Panc1 (cell line): ENCODE measurements around the gene BCL2L11. TPM values are rescaled to one million over a fixed set of nuclear protein-coding genes. Genes with fewer than 3 reads are reported as not detected.

Source experiments
- ATAC-seq: fragments of 200-7000 bp; cut with Tn5 transposase; 2 replicates; pipeline ENCODE4 v1.9.1; 2020; ENCODE audit warnings: mild to moderate bottlenecking, moderate library complexity
- BruUV-seq: library from RNA; stranded (reverse); fragments of 400-500 nt; replicated peaks from 2 replicates; lab custom pipeline; 2021; lab: Mats Ljungman, UMichigan
- CTCF ChIA-PET: fragments of 300-600 bp; sonication (Branson Sonifier 250); formaldehyde crosslinking; loops from one replicate; lab custom pipeline; 2022; ENCODE audit warnings: antibody characterized with exemption; lab: Charles Lee
- POLR2A ChIA-PET: fragments of 300-600 bp; sonication (Branson Sonifier 250); formaldehyde crosslinking; loops from one replicate; lab custom pipeline; 2022; ENCODE audit warnings: antibody characterized with exemption; lab: Charles Lee
- DNase-seq: peaks from one replicate; pipeline ENCODE4 v3.0.0-alpha.2; 2010; ENCODE audit warnings: low read depth, low spot score
- H3K27ac ChIP-seq: 2 replicates; pipeline ENCODE4 v1.5.1; 2011; ENCODE audit warnings: mild to moderate bottlenecking, low read length, inconsistent platforms
- H3K27me3 ChIP-seq: fragments of 200-500 bp; sonication (Bioruptor generic); 2 replicates; pipeline ENCODE4 v1.6.0; 2014; ENCODE audit warnings: low read length, inconsistent platforms; ENCODE audit not compliant: control insufficient read depth, insufficient read depth
- H3K36me3 ChIP-seq: fragments of 200-500 bp; sonication (Bioruptor generic); 2 replicates; pipeline ENCODE4 v1.5.1; 2014; ENCODE audit warnings: inconsistent platforms, mild to moderate bottlenecking, low read length, moderate library complexity; ENCODE audit not compliant: control insufficient read depth, insufficient read depth
- H3K4me1 ChIP-seq: 2 replicates; pipeline ENCODE4 v1.5.1; 2011; ENCODE audit warnings: inconsistent platforms, mild to moderate bottlenecking, low read length, moderate library complexity; ENCODE audit not compliant: control insufficient read depth, insufficient read depth
- H3K4me3 ChIP-seq, 2 experiments: 2 replicates each; pipeline ENCODE4 v1.5.1; 2011 to 2012; ENCODE audit warnings: low read depth in 2 of 2, low read length in 2 of 2, mild to moderate bottlenecking in 2 of 2, inconsistent platforms in 1 of 2, moderate library complexity in 1 of 2
- H3K9me3 ChIP-seq: fragments of 200-500 bp; sonication (Bioruptor generic); 2 replicates; pipeline ENCODE4 v1.5.1; 2014; ENCODE audit warnings: low read depth, mild to moderate bottlenecking, inconsistent platforms, low read length, moderate library complexity; ENCODE audit not compliant: control insufficient read depth, insufficient read depth
- CTCF ChIP-seq: fragments of 450-650 bp; IDR thresholded peaks from 2 replicates; pipeline ENCODE4 v1.5.1; 2017; ENCODE audit warnings: mild to moderate bottlenecking
- POLR2AphosphoS5 ChIP-seq: IDR thresholded peaks from 2 replicates; pipeline ENCODE4 v1.6.1; 2012; ENCODE audit warnings: mild to moderate bottlenecking, low read depth, low read length, moderate library complexity
- SIN3A ChIP-seq: IDR thresholded peaks from 2 replicates; pipeline ENCODE4 v1.6.1; 2012; ENCODE audit warnings: low read depth, mild to moderate bottlenecking, low read length, moderate library complexity, borderline replicate concordance; ENCODE audit not compliant: insufficient read depth
- TCF7L2 ChIP-seq: IDR thresholded peaks from 2 replicates; pipeline ENCODE4 v1.6.1; 2011; ENCODE audit warnings: mild to moderate bottlenecking, low read depth, low read length, inconsistent platforms
- in situ Hi-C: cut with HindIII; loops from 2 replicates; pipeline ENCODE4 v1.10.0; 2016; ENCODE audit warnings: low sequenced_read_pairs, low pct_unique_long_range_greater_than_20kb
- intact Hi-C: fragments of 100-400 bp; cut with micrococcal nuclease; formaldehyde crosslinking; loops from one replicate; pipeline ENCODE4 v1.10.0; 2022; ENCODE audit not compliant: unreplicated experiment
- total RNA-seq: library from RNA; stranded (reverse); gene quantifications from one replicate; pipeline ENCODE4 v1.2.1, GENCODE V29; 2021; ENCODE audit not compliant: unreplicated experiment
- TF ChIP-seq, protein P1 (sequence below), 2 experiments: IDR thresholded peaks; 2 replicates each; pipeline ENCODE4 v1.6.1; 2011 to 2012; ENCODE audit warnings: low read depth in 2 of 2, control low read depth in 1 of 2, low read length in 1 of 2, mild to moderate bottlenecking in 1 of 2, moderate library complexity in 1 of 2; ENCODE audit not compliant: insufficient read depth in 1 of 2

The BCL2L11 gene
- total RNA-seq, 1 experiment from 2014 or later = 43.8 TPM

GRCh38 chr2:111138839-111139238, 18.1 kb downstream of the BCL2L11 start:
- intact Hi-C loops = no loop called here
- TF ChIP-seq POLR2AphosphoS5 = no peak
- TF ChIP-seq, protein P1, sequence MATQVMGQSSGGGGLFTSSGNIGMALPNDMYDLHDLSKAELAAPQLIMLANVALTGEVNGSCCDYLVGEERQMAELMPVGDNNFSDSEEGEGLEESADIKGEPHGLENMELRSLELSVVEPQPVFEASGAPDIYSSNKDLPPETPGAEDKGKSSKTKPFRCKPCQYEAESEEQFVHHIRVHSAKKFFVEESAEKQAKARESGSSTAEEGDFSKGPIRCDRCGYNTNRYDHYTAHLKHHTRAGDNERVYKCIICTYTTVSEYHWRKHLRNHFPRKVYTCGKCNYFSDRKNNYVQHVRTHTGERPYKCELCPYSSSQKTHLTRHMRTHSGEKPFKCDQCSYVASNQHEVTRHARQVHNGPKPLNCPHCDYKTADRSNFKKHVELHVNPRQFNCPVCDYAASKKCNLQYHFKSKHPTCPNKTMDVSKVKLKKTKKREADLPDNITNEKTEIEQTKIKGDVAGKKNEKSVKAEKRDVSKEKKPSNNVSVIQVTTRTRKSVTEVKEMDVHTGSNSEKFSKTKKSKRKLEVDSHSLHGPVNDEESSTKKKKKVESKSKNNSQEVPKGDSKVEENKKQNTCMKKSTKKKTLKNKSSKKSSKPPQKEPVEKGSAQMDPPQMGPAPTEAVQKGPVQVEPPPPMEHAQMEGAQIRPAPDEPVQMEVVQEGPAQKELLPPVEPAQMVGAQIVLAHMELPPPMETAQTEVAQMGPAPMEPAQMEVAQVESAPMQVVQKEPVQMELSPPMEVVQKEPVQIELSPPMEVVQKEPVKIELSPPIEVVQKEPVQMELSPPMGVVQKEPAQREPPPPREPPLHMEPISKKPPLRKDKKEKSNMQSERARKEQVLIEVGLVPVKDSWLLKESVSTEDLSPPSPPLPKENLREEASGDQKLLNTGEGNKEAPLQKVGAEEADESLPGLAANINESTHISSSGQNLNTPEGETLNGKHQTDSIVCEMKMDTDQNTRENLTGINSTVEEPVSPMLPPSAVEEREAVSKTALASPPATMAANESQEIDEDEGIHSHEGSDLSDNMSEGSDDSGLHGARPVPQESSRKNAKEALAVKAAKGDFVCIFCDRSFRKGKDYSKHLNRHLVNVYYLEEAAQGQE (IDR thresholded peaks at IDR 0.05; ENCODE audit: insufficient read depth in 1 of 2, low read depth in 2 of 2, low read length in 1 of 2) = no peak
- POLR2A ChIA-PET = no interaction called here
- in situ Hi-C loops = no loop called here
- Histone ChIP-seq H3K9me3 (no peaks in the 10 kb centered on the region), H3K4me3 (no peak overlapping the region), H3K4me1 (no peaks in the 10 kb centered on the region; the same call in 1 of the 2 replicates), H3K27me3 (no peaks in the 10 kb centered on the region), H3K36me3 (peaks cover 4% of the 10 kb centered on the region; the same call in 1 of the 2 replicates), H3K27ac (no peak overlapping the region)
- no peak for DNase-seq
- no TSS peak for BruUV-seq
- CTCF ChIA-PET = no interaction called here
- ATAC-seq = no peak

DNA sequence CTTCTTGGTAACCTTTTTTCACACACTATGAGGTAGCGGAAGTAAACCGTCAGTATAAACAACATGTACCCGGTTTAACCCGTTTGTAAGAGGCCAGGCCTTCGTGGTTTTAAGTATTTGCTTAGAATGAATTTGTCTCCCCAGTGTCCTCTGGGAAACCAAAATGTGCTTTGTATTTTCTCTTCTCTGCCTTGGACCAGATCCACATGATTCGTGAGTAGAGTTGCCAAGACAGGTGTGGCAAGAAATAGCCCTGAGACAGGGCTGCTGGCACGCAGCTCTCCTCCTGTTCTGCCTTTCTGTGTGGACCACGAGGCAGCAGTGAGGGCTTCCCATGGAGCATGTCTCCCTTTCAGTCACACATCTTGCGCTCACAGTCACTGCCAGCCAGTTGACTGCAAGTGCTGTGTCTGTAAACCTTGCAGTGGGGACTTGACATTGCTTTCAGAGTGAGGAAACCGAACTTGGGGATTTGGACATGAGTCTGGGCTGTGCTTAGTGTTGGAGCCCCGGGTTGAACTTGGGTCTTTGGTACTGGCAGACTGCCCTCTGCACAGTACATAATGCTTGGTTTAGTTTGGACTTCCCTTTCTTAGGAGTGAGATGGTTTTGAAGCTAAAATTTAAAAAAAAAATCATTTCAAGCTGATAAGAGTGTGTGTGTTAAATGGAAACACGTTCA, 19.1 kb downstream of the BCL2L11 start:
- Histone ChIP-seq H3K27me3 (no peaks in the 10 kb centered on the region), H3K4me1 (no peaks in the 10 kb centered on the region; the same call in 1 of the 2 replicates), H3K9me3 (no peaks in the 10 kb centered on the region), H3K36me3 (peaks cover 9% of the 10 kb centered on the region; the same call in 1 of the 2 replicates), H3K27ac (no peak overlapping the region), H3K4me3 (no peak overlapping the region)
- ATAC-seq (no peak), DNase-seq (no peak)
- no peak for TF ChIP-seq TCF7L2
- TF ChIP-seq POLR2AphosphoS5 = no peak
- no peak for TF ChIP-seq SIN3A
- no peak for TF ChIP-seq CTCF
- TF ChIP-seq, protein P1 (IDR thresholded peaks at IDR 0.05; ENCODE audit: insufficient read depth in 1 of 2, low read depth in 2 of 2, low read length in 1 of 2) = no peak
- ChIA-PET CTCF (no interaction called here), POLR2A (no interaction called here)
- intact Hi-C loops = no loop called here
- BruUV-seq = no TSS peak
- in situ Hi-C loops = no loop called here
